ENCODE data around the gene MYBPH.

- TF ChIP-seq ZNF737 (CRISPR knock-in tag; IDR thresholded peaks at IDR 0.05; ENCODE audit: borderline replicate concordance): no peak
- TF ChIP-seq MXD4 (CRISPR knock-in tag; IDR thresholded peaks at IDR 0.05): no peak
- TF ChIP-seq HMGXB4 (CRISPR knock-in tag; IDR thresholded peaks at IDR 0.05; ENCODE audit: borderline replicate concordance in 1 of 2, low read depth in 1 of 2): no peak
- no peak for TF ChIP-seq GABPA (IDR thresholded peaks at IDR 0.05; ENCODE audit: low read depth, low read length)
- TF ChIP-seq GABPA (CRISPR knock-in tag; IDR thresholded peaks at IDR 0.05; ENCODE audit: low read depth): no peak
- TF ChIP-seq ATF3 (CRISPR knock-in tag; IDR thresholded peaks at IDR 0.05): no peak
- TF ChIP-seq ZNF792 (CRISPR knock-in tag; IDR thresholded peaks at IDR 0.05): no peak
- TF ChIP-seq YY1 (IDR thresholded peaks at IDR 0.05; ENCODE audit: insufficient read depth, insufficient replicate concordance, low read depth, low read length): no peak
Measured at GRCh38 chr1:203137324-203137723, 38.3 kb downstream of the MYBPH start.

All from HepG2 (cell line).